SJCRH30 (cell line): Measurements from ENCODE around the gene MYRIP. TPM values are rescaled to one million over a fixed set of nuclear protein-coding genes. Genes with fewer than 3 reads are reported as not detected.

ENCODE experiments used
- DNase-seq, 2 experiments: peaks; one replicate each; pipeline ENCODE4 v3.0.0-alpha.2; 2015 to 2020
- H3K27ac ChIP-seq: fragments of 250-450 bp; sonication (Bioruptor Pico); 2 replicates; pipeline ENCODE4 v1.5.1; 2020; ENCODE audit warnings: mild to moderate bottlenecking, moderate library complexity
- H3K27me3 ChIP-seq: fragments of 250-450 bp; sonication (Bioruptor Pico); 2 replicates; pipeline ENCODE4 v1.5.1; 2020; ENCODE audit warnings: mild to moderate bottlenecking, moderate library complexity
- H3K36me3 ChIP-seq: fragments of 250-450 bp; sonication (Bioruptor Pico); 2 replicates; pipeline ENCODE4 v1.5.1; 2020; ENCODE audit warnings: mild to moderate bottlenecking, moderate library complexity
- H3K4me1 ChIP-seq: fragments of 250-450 bp; sonication (Bioruptor Pico); 2 replicates; pipeline ENCODE4 v1.5.1; 2020; ENCODE audit warnings: mild to moderate bottlenecking, moderate library complexity
- H3K4me3 ChIP-seq: fragments of 250-450 bp; sonication (Bioruptor Pico); 2 replicates; pipeline ENCODE4 v1.5.1; 2020; ENCODE audit warnings: mild to moderate bottlenecking, moderate library complexity
- H3K9me3 ChIP-seq: fragments of 250-450 bp; sonication (Bioruptor Pico); replicated peaks from 2 replicates; pipeline ENCODE4 v1.5.1; 2020; ENCODE audit warnings: mild to moderate bottlenecking, moderate library complexity
- total RNA-seq: library from RNA; depleted of rRNA; stranded (reverse); fragments of >200 nt; shearing (Covaris generic); gene quantifications from 2 replicates; pipeline ENCODE4 v1.2.3, GENCODE V29; 2014

The MYRIP gene
- total RNA-seq, 1 experiment from 2014 or later = not detected

GRCh38 chr3:39839484-39839883 is 30.1 kb downstream of the MYRIP start:
- H3K9me3 ChIP-seq = no peaks in the 10 kb centered on the region
- H3K4me1 ChIP-seq = no peaks in the 10 kb centered on the region
- H3K36me3 ChIP-seq = no peaks in the 10 kb centered on the region
- no peak for DNase-seq
- H3K4me3 ChIP-seq = no peak overlapping the region
- no peaks in the 10 kb centered on the region for H3K27me3 ChIP-seq
- H3K27ac ChIP-seq = no peak overlapping the region

- H3K4me3 ChIP-seq = no peak overlapping the region
- H3K27ac ChIP-seq = no peak overlapping the region
- H3K36me3 ChIP-seq = no peaks in the 10 kb centered on the region
- no peaks in the 10 kb centered on the region for H3K9me3 ChIP-seq
- no peaks in the 10 kb centered on the region for H3K27me3 ChIP-seq
- H3K4me1 ChIP-seq = no peaks in the 10 kb centered on the region
- no peak for DNase-seq
Observed at GRCh38 chr3:39843440-39843839, 34.0 kb downstream of the MYRIP start.

GRCh38 chr3:39848365-39848764 is 39.0 kb downstream of the MYRIP start:
- Histone ChIP-seq H3K4me1 (no peaks in the 10 kb centered on the region), H3K27me3 (no peaks in the 10 kb centered on the region), H3K27ac (no peak overlapping the region), H3K4me3 (no peak overlapping the region), H3K36me3 (no peaks in the 10 kb centered on the region), H3K9me3 (no peaks in the 10 kb centered on the region)
- no peak for DNase-seq

GRCh38 chr3:39849992-39850715 is 40.7 kb downstream of the MYRIP start:
- H3K27me3 ChIP-seq = no peaks in the 10 kb centered on the region
- no peaks in the 10 kb centered on the region for H3K4me1 ChIP-seq
- H3K9me3 ChIP-seq = no peaks in the 10 kb centered on the region
- H3K4me3 ChIP-seq = no peak overlapping the region
- no peaks in the 10 kb centered on the region for H3K36me3 ChIP-seq
- DNase-seq = peak; percentile 2 to 6
- H3K27ac ChIP-seq = no peak overlapping the region

- no peaks in the 10 kb centered on the region for H3K9me3 ChIP-seq
- H3K27ac ChIP-seq = no peak overlapping the region
- no peaks in the 10 kb centered on the region for H3K27me3 ChIP-seq
- no peaks in the 10 kb centered on the region for H3K36me3 ChIP-seq
- H3K4me1 ChIP-seq = no peaks in the 10 kb centered on the region
- no peak overlapping the region for H3K4me3 ChIP-seq
- DNase-seq = no peak
Observed at GRCh38 chr3:39850716-39851032, 41.3 kb downstream of the MYRIP start.

- Histone ChIP-seq H3K4me1 (no peaks in the 10 kb centered on the region), H3K9me3 (no peaks in the 10 kb centered on the region), H3K36me3 (no peaks in the 10 kb centered on the region), H3K4me3 (no peak overlapping the region), H3K27ac (no peak overlapping the region), H3K27me3 (no peaks in the 10 kb centered on the region)
- DNase-seq = no peak
Observed at GRCh38 chr3:39855517-39855916, 46.1 kb downstream of the MYRIP start.

GRCh38 chr3:39869890-39870289 is 60.5 kb downstream of the MYRIP start:
- Histone ChIP-seq H3K9me3 (no peaks in the 10 kb centered on the region), H3K27me3 (no peaks in the 10 kb centered on the region), H3K4me1 (no peaks in the 10 kb centered on the region), H3K4me3 (no peak overlapping the region), H3K27ac (no peak overlapping the region), H3K36me3 (no peaks in the 10 kb centered on the region)
- DNase-seq = no peak

GRCh38 chr3:39870706-39871105 is 61.3 kb downstream of the MYRIP start:
- H3K27ac ChIP-seq = no peak overlapping the region
- no peaks in the 10 kb centered on the region for H3K9me3 ChIP-seq
- no peaks in the 10 kb centered on the region for H3K27me3 ChIP-seq
- no peak for DNase-seq
- H3K4me3 ChIP-seq = no peak overlapping the region
- no peaks in the 10 kb centered on the region for H3K4me1 ChIP-seq
- no peaks in the 10 kb centered on the region for H3K36me3 ChIP-seq

- no peak overlapping the region for H3K4me3 ChIP-seq
- no peaks in the 10 kb centered on the region for H3K9me3 ChIP-seq
- H3K27ac ChIP-seq = no peak overlapping the region
- H3K36me3 ChIP-seq = no peaks in the 10 kb centered on the region
- no peaks in the 10 kb centered on the region for H3K4me1 ChIP-seq
- no peak for DNase-seq
- no peaks in the 10 kb centered on the region for H3K27me3 ChIP-seq
Observed at GRCh38 chr3:39879581-39879980, 70.2 kb downstream of the MYRIP start.

- Histone ChIP-seq H3K4me1 (no peaks in the 10 kb centered on the region), H3K9me3 (no peaks in the 10 kb centered on the region), H3K27me3 (no peaks in the 10 kb centered on the region), H3K27ac (no peak overlapping the region), H3K4me3 (no peak overlapping the region), H3K36me3 (no peaks in the 10 kb centered on the region)
- DNase-seq = no peak
Observed at GRCh38 chr3:39882111-39882510, 72.7 kb downstream of the MYRIP start.

- no peaks in the 10 kb centered on the region for H3K4me1 ChIP-seq
- no peak for DNase-seq
- no peaks in the 10 kb centered on the region for H3K36me3 ChIP-seq
- H3K4me3 ChIP-seq = no peak overlapping the region
- no peaks in the 10 kb centered on the region for H3K27me3 ChIP-seq
- no peaks in the 10 kb centered on the region for H3K9me3 ChIP-seq
- no peak overlapping the region for H3K27ac ChIP-seq
Observed at GRCh38 chr3:39892068-39892467, 82.7 kb downstream of the MYRIP start.

GRCh38 chr3:39896184-39896583 is 86.8 kb downstream of the MYRIP start:
- Histone ChIP-seq H3K36me3 (no peaks in the 10 kb centered on the region), H3K9me3 (no peaks in the 10 kb centered on the region), H3K4me3 (no peak overlapping the region), H3K27me3 (no peaks in the 10 kb centered on the region), H3K4me1 (no peaks in the 10 kb centered on the region), H3K27ac (no peak overlapping the region)
- DNase-seq = no peak

- Histone ChIP-seq H3K4me1 (no peaks in the 10 kb centered on the region), H3K4me3 (no peak overlapping the region), H3K9me3 (no peaks in the 10 kb centered on the region), H3K27ac (no peak overlapping the region), H3K36me3 (no peaks in the 10 kb centered on the region), H3K27me3 (no peaks in the 10 kb centered on the region)
- no peak for DNase-seq
Observed at GRCh38 chr3:39900462-39901002, 91.1 kb downstream of the MYRIP start.

- H3K36me3 ChIP-seq = no peaks in the 10 kb centered on the region
- H3K4me3 ChIP-seq = no peak overlapping the region
- H3K4me1 ChIP-seq = no peaks in the 10 kb centered on the region
- no peak overlapping the region for H3K27ac ChIP-seq
- no peaks in the 10 kb centered on the region for H3K9me3 ChIP-seq
- no peaks in the 10 kb centered on the region for H3K27me3 ChIP-seq
- DNase-seq = no peak
Observed at GRCh38 chr3:39903253-39903652, 93.8 kb downstream of the MYRIP start.

GRCh38 chr3:39905788-39906187 is 96.4 kb downstream of the MYRIP start:
- no peak for DNase-seq
- Histone ChIP-seq H3K36me3 (no peaks in the 10 kb centered on the region), H3K4me1 (no peaks in the 10 kb centered on the region), H3K27ac (no peak overlapping the region), H3K4me3 (no peak overlapping the region), H3K9me3 (no peaks in the 10 kb centered on the region), H3K27me3 (no peaks in the 10 kb centered on the region)

GRCh38 chr3:39907981-39908380 is 98.6 kb downstream of the MYRIP start:
- Histone ChIP-seq H3K4me3 (no peak overlapping the region), H3K27ac (no peak overlapping the region), H3K9me3 (no peaks in the 10 kb centered on the region), H3K27me3 (no peaks in the 10 kb centered on the region), H3K36me3 (no peaks in the 10 kb centered on the region), H3K4me1 (no peaks in the 10 kb centered on the region)
- DNase-seq = no peak
